Hematopoietic multipotent progenitor cell treated with erythropoietin and hydrocortisone succinate and interleukin-3 and kit ligand, for 6 days (in vitro differentiated cells): ENCODE results near the gene CDH23.
"Not testable (repeated sequence)": the region's sequence is repeated elsewhere in the genome, so short reads cannot be mapped to it uniquely, and the experiment has no call there.

Experiments used
- DNase-seq: peaks from one replicate; pipeline ENCODE4 v3.0.0-alpha.2; 2015

Gene CDH23

DNA sequence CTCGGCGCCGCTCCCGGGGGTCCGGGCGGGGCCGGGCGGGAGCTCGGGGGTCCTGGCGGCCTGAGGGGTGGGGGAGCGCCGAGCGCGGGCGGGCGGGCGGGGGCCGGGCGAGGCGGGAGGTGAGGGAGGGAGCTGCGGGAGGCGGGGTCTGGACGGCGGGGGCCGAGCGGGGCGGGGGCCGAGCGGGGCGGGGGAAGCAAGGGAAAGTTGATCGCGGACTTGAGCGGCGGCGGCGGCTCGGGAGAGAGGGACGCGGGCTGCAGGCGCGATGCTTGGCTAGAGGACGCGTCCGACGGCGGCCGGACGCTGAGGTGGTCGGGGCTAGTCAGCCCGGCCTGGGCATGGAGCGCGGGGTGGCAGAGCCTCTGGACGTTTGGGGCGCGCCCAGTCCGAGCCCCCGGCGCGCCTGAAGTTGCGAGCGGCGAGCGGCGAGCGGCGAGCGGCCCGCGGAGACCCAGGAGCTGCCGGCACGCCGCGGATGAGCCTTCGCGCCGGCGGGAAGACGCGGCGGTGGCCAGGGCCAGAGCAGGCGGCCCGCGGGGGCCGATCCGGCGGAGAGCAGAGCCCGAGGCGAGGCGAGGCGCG is at the start of gene CDH23:
CDH23 (plus strand) TSS at position 210 of the 585 bp plus-strand sequence. CDS start 42,912 bp downstream, outside the sequence.
- peak; percentile 22 for DNase-seq

DNA sequence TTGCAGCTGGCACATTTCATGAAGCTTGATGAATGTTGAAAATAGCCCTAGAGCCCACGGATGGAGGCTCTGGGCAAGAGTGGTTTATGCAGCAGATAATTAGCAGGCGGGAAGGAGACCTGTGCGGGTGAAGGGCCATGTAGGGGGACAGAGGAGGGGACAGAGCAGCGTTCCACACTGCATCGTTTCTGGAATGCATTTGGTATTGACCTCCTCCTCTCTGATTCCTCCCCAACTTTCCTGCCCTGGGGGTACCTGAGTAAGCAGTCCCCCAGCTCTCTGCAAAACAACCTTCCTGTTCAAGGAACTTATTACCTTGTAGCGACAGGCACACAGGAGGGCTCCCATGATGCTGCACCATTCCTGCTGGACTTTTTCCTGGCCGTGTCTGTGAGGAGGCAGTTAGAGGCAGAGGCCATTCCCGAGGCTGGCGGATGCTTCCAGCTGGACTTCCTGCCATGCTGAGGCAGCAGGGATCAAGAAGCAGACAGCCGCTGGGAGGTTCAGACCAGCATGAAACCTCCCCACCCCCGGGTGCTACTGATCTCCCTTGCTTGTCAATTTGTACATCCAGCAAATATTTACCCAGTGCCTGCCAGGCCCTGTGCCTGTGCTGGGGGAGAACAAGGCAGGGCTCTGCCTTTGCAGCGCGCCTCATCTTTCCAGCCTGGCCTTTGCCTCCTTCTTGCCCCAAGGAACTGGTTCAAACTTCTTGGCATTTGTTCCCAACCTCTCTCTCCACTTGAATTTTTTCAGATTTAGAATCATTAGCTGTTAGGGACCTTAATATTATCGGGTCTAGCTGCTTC is 48.9 kb upstream of the CDH23 start:
- DNase-seq: no peak

DNA sequence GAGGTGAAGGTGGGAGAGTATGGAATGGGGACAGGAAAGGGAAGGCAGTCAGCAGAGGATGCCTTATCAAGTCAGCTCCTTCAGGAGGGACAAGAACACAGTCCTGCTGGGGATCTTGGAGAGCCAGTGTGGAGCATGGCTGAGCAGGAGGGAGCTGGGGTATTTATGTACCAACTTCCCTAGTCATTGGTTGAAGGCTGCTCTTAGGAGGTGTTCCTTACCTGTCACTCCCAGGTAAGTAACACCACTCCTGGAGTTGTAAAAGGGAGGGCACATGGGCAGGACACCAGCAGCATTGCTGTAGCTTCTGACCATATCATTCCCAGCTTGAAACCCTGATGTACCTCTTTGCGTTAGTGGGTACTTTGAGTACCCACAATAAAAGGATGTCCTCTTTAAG is 47.9 kb upstream of the CDH23 start:
- no peak for DNase-seq

DNA sequence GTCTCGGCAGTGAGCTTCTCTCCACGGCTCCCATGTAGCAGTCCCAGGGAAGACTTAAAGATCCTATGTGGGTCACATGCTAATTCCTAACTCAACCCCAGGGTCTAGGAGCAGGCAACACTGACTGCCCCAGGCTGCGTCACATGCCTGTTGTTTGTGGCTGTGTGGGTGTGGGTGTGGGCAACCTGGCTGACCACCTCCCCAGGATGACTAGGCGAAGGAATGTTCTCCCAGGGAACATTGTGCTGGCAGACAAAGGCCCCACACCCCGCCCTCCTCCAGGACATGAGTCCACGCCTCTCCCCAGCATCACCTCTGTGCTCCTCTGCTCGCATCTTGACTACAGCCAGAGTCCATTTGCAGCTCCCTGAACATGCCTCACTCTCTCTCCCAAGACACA is 47.3 kb upstream of the CDH23 start:
- DNase-seq: no peak

DNA sequence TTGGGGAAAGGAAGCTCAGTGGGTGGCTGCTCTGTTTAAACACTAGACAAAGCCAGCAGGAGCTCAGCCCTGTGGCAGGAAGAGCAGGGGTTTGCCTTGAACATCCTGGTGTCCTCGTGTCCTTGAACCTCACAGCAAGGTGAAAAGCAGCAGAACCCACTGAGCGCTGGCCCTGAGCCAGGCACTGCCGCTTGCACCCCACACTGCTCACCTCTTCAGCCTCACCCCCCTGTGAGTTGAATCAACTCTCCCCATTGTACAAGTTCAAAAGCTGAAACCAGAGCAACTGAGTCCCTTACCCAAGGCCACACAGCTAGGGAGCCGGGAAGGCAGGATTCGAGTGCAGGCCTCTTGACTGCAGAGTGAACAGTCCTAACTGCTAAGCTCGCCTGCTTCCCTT is 45.6 kb upstream of the CDH23 start:
- DNase-seq: no peak

DNA sequence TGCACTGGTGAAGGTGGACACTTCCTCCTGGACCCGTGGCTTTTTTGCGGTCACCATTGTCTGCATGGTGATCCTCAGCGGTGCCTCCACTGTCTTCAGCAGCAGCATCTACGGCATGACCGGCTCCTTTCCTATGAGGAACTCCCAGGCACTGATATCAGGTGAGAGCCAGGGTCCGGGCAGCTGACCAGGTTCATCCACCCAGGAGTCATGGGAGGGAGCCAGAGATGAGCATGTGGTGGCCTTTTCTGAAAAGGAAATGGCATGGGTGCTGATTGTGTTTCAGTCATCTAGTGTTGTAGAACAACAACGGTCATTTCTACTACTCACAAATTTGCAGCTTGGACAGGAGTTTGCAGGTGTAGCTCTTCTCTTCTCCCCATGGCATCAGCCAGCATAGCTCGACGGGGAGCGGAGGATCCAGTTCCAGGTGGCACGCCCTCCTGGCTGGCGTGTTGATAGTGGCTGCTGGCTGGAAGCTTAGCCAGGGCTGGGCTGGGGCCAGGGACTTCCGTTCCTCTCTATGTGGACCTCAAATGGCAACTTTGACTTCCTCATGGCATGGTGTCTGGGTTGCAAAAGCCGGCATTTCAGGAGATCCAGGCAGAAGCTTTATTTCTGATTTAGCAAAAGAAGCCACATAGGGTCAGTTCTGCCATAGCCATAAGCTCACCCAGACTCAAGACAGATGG is 44.9 kb upstream of the CDH23 start:
- DNase-seq: no peak

DNA sequence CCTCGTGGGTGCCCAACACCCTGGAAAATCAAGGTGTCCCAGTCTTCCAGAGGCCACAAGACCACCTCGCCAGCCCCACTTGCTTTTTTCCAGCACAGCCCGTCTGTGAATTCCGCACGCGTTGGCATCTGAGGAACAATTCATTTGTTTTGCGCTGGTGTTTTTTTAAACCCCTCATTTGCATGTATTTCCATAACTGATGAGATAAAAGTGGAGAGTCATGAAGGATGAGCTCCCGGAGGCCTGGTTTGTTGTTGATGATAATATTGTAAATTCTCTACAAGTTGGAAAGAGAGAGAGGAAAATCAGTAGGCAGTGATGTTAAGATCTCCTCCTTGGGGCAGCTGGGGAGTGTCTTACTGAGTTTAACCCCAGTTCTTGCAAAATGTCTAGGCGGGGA is 43.1 kb upstream of the CDH23 start:
- no peak for DNase-seq

DNA sequence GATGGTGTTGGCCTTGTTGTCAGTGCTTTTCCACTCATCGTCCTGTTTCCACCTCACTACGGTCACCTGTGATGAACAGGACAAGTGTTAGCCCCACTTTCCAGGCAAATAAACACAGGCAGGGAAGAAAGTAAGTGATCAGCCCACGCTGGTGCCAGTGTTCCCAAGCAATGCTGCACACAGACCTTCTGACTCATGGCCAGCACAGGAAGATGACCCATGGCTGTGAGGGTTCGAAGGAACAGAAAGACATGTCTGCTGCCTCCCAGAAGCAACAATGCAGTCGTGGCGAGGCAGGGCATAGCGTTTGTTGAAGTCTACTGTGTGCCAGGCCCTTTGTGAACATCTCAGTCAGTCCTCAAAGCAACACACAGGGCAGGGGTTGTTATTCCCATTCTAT is 41.9 kb upstream of the CDH23 start:
- no peak for DNase-seq

DNA sequence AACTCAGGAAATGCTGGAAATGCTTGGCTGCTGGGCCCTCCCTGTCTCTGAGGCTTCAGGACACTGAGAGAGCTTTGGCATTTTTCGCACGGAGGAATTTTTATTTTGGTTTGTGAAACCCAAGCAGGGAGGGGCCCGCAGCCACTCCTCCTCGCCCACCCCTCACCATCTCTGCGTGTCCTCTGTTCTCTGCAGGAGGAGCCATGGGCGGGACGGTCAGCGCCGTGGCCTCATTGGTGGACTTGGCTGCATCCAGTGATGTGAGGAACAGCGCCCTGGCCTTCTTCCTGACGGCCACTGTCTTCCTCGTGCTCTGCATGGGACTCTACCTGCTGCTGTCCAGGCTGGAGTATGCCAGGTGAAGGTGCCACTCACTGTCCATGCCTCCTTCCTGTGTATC is 40.8 kb upstream of the CDH23 start:
- no peak for DNase-seq

DNA sequence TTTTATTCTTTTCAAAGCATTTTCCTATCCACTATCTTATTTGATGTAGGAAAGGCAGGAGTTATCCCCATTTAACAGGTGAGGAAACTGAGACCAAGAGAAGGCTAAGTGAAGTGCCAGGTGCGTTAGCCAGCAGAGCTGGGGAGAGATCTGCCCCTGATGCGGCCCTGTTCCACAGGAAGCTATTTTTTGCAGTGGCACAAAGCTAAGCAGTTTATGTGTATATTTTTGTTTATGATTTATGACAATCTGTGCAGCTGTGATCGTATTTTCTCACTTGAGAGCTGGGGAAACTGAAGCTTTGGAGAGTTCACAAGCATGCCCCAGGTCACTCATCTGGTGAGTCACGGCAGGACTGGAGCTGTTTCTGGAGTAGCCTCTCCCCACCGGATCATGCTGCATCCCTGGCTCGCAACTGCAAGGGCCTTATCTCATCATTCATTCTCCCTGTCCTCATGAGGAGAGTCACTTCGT is 38.9 kb upstream of the CDH23 start:
- DNase-seq: no peak

DNA sequence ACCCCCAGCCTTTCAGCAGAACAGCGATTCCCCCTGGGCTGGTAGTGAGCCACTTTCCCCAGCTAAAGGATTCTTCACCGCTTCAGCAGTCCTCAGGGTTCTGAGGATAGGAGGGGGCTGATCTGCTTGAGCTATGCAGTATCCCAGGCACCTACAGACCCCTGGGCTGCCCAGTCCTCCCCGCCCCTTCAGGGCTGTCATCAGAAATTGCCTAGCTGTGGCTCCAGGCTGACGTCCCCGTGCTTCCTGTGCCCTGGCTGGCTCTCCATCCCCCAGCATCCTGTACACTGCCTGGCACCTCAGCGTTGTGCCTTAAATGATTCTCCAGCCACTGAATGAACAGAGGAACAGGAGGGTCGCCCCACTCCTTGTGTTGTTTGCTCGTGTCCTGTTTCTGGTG is 38.4 kb upstream of the CDH23 start:
- no peak for DNase-seq

DNA sequence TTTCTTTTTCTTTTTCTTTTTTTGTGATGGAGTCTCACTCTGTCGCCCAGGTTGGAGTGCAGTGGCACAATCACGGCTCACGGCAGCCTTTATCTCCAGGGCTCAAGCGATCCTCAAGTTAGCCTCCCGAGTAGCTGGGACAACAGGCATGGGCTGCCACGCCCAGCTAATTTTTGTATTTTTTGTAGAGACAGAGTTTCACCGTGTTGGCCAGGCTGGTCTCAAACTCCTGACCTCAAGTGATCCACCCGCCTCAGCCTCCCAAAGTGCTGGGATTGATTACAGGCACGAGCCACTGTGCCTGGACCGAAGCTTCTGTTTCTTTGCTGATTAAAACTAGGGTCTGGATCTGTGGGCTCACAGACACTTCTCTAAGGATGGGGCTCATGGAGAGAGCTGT is 37.8 kb upstream of the CDH23 start:
- DNase-seq: not testable (repeated sequence)

DNA sequence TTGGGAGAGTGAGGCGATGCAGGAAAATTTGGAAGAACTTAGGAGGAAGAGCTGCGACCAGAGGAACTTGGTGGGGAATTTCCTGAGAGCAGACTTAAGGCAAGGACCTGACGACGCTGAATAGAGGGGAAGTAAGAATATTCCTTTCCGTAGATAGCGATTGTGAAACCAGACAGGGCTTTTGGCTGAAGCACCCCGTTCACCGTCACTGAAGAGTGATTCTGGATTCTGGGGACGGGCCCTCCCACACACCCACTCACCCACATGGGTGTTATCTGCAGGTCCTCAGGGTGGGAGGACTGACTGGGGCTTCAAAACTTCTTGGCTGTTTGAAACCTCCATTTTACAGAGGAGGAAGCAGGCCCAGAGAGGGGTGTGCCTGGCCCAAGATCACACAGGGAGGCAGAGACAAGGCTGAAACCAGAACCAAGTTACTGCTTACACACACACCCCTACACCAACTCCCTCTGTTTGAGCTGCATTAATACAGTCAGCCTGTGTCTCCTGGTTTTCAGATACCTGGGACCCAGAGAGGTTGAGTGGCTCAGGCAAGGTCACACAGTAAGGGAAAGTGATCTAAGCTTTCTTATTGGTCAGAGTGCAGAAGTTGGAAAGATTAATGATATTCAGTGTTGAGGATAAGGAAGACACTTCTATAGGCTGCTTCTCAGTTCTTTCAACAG is 37.2 kb upstream of the CDH23 start:
- peak; percentile 49 for DNase-seq

DNA sequence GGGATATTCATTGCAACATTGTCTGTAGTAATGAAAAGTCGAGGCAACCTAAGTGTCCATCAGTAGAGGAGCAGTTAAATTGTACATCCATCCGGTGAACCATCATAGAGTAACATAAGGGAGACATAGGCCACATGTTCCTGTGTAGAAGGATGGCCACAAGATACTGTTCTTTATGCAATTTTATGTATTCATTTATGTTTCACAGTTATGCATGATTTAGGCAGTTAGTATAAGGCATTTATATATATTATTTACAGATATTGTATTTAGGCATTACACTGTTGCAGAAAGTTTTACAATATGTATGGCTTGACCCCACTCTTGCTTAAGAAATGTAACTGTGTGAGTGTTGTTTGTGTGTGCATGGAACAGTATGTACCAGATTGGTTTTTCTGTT is 36.0 kb upstream of the CDH23 start:
- no peak for DNase-seq

DNA sequence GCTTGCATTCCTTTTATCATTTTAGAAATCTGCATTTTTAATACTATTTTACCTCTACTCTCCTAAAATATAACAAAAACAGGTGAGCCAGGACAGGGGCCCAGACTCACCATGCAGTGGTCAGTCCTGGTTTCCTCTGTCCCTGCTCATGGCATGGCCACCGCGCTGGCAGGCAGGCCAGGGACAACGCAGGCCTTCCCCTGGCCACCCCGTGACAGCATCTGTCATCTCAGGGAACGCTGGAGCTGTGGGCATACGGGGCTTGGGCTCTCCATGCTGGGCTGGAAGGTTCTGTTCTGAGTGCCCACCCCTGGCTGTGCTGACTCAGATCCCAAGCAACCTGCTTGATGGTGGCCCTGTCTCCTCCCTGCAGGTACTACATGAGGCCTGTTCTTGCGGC is 35.1 kb upstream of the CDH23 start:
- DNase-seq: no peak

DNA sequence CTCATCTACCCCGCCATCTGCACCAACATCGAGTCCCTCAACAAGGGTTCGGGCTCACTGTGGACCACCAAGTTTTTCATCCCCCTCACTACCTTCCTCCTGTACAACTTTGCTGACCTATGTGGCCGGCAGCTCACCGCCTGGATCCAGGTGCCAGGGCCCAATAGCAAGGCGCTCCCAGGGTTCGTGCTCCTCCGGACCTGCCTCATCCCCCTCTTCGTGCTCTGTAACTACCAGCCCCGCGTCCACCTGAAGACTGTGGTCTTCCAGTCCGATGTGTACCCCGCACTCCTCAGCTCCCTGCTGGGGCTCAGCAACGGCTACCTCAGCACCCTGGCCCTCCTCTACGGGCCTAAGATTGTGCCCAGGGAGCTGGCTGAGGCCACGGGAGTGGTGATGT is 34.6 kb upstream of the CDH23 start:
- DNase-seq: no peak

DNA sequence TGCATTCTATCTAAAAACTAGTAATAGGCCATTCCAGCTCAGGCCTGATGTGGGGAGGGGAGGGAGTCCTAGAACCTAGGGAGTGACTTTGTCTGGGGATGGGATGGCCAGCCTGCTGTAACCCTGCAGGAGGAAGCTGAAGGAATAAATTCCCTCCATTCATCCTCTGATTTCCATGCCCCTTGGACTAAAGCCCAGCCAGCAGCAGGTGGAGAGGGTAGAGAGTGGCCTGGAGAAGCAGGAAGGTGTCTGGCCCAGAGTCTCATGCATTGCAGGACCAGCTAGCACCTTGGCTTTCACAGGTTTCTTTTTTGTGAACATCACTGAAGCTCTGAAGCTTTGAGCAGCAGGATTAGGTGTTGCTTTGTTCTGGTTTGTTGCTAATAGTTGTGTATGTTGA is 32.8 kb upstream of the CDH23 start:
- no peak for DNase-seq

DNA sequence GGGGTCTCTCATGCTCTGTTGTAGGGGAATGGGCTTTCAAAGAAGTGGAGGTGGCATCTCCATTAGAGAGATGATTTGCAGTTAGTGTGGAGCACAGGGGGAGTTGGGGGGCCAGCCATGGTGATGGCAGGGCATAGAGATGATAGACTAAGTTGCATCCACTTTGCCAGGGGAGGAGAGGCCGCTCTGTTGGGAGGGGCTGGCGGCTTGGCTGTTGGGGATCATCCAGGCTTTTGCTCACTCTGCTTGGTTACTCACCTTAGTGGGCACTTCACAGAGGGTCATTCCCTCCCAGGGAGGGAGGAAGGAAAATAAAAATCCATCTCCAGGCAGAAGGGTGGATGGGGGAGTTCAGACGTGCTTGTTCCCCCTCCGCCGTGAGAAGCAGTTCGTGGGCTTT is 31.4 kb upstream of the CDH23 start:
- no peak for DNase-seq

DNA sequence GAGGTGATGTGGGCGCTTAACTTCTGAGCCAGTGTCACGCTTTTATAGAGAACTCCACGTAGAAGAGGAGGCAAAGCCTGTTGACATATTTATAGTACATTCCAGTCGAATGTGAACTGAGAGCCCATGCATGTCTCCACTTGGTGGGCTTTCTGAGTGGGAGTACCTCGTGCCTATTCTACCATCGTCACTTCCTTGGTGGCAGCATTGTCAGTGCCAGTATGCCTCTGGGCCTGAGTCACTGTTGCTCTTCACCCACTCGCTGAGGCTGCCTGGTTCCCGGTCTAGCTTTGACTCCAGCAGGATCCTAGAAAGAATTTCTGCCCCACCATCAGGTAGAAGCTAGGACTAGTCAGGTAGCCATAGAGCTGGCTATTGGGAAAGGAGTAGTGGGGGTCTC is 30.0 kb upstream of the CDH23 start:
- no peak for DNase-seq

DNA sequence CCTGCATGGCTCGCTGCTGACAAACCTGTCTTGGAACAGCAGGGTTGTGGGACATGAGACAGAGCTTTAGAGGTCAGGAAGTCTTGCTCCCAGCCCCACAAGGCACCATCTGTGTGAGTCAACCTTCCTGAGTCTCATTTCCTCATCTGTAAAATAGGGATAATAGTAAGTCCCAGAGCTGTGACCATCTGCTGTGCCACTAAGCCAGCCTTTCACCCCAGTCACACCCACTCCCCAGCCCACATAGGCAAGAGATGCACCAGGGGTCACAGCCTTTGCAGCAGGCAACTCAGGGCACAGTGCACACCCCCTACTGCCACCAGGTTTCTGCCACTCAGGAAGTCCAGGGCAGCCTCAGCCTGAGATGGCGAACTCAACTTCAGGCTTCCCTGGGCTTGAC is 29.4 kb upstream of the CDH23 start:
- no peak for DNase-seq

DNA sequence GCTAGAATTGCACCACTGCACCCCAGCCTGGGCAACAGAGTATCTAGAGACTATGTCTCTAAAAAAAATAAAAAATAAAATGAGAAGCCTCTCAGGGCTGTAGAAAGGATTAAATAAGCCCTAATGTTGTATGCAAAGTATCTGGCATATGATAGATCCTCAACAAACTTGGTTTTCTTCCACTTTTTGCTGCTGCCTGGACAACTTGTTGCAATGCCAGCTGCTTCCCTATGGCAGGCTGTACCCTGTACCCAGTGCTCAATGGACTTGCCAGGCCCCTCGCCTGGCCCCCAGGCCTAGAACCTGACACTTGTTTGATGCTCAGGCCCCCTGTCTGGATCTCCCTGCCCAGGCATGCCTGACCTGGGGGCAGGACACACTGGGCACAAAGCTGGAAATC is 28.5 kb upstream of the CDH23 start:
- no peak for DNase-seq

DNA sequence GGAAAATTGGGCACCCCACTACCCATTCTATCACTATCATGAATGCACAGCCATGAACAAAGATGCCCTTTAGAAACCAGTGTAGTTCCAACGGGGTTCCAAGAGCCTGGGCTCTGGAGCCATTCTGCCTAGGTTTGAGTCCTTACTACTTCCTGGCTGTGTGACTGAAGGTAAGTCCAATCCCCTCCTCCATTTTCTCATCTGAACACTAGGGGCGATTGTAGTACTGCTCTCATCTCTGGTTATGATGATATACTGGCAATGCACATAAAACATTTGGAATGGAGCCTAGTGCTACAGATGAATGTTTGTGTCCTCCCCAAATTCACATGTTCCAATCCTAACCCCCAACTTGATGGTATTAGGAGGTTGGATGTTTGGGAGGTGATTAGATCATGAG is 28.1 kb upstream of the CDH23 start:
- peak; percentile 29 for DNase-seq

DNA sequence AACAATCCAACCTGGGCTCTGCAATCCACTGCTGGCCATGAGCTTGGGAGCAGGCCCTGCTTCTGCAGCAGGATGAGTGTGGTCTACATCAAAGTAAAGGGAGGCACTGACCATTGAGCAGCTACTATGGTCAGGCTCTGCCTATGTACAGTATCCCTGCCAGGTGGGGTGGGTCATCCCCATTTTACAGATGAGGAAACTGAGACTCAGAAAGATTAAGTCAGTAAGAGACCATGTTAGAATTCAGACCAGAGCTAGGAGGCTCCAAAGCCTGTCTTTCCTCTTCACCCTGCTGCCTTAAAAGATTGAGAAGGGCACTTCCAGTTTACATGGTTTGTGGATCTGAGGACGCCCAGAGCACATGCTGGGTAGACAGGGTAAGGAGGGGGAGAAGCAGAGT is 27.1 kb upstream of the CDH23 start:
- DNase-seq: no peak

DNA sequence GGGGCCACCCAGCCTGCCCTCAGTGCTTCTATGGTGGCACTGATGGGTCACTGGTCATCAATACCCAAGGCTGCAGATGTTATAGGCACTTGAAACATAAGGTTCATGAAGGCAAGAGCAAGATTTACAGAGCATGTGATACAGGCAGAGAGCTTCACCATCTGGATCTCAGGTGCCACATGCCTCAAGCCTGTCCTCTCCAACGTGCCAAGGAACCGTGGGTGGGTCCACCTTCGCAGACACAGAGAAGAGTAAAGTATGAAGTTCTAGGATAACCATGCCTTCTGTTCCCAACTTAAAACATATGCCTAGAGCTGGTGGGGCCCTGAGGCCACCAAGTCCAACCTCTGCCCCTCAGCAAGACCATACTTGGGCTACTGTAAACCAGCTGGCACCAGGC is 26.7 kb upstream of the CDH23 start:
- DNase-seq: no peak
